Mucosa of descending colon (tissue), 3 donors: ENCODE results near the gene ZBTB7A. TPM values are rescaled to one million over a fixed set of nuclear protein-coding genes. Genes with fewer than 3 reads are reported as not detected.
A peak's percentile ranks its signal among the peaks of the same experiment; 100 is the strongest.

ENCODE experiments used
- ATAC-seq: fragments of 200-7000 bp; cut with Tn5 transposase; one replicate; pipeline ENCODE4 v1.9.1; 2020; ENCODE audit warnings: mild to moderate bottlenecking, moderate library complexity
- DNase-seq, 3 donors: peaks; one replicate each; pipeline ENCODE4 v3.0.0-alpha.2; 2020
- H3K36me3 ChIP-seq: fragments of 200-600 bp; one replicate; pipeline ENCODE4 v1.8.0; 2021; ENCODE audit warnings: low read depth, mild to moderate bottlenecking
- H3K4me1 ChIP-seq: fragments of 200-600 bp; one replicate; pipeline ENCODE4 v1.8.0; 2021; ENCODE audit warnings: low read depth, mild to moderate bottlenecking
- H3K4me3 ChIP-seq: fragments of 200-600 bp; one replicate; pipeline ENCODE4 v1.8.0; 2021; ENCODE audit warnings: mild to moderate bottlenecking
- H3K9me3 ChIP-seq: fragments of 200-600 bp; one replicate; pipeline ENCODE4 v1.8.0; 2021; ENCODE audit warnings: mild to moderate bottlenecking
- intact Hi-C, 2 donors: fragments of 100-400 bp; cut with DNase I in 1 of 2; cut with micrococcal nuclease in 1 of 2; formaldehyde crosslinking; loops; one replicate each; pipeline versions ENCODE4 v1.11.0 to v1.11.1; 2022; cut with DNase I, micrococcal nuclease
- total RNA-seq, 3 donors: library from RNA; stranded (reverse); fragmentation: NEBNext Ultra II Directional in 2 of 3; extraction: Animal tissue kit (Norgen Biotek cat#: 25700) in 2 of 3; gene quantifications; one replicate each; pipeline versions ENCODE4 v1.2.1 to v1.2.4, GENCODE V29; 2021 to 2023
- TF ChIP-seq, protein P1 (sequence below): fragments of 200-600 bp; IDR thresholded peaks from one replicate; pipeline ENCODE4 v1.8.0; 2022; ENCODE audit warnings: antibody characterized with exemption, mild to moderate bottlenecking
- donor health status: DM: no; HTN: no; CAD: no; lungs with moderate emphysema.
- donor health status: DM: no; HTN: no; CAD: no.
- donor health status: DM: no; HTN: yes; CAD: no.

The ZBTB7A gene
- total RNA-seq, 3 donors from 2014 or later = 104 to 115 (median 112) TPM

- intact Hi-C loops = no loop called here
- Histone ChIP-seq H3K36me3 (no peaks in the 10 kb centered on the region), H3K9me3 (no peaks in the 10 kb centered on the region), H3K4me3 (no peak overlapping the region), H3K4me1 (peaks cover 10% of the 10 kb centered on the region)
- TF ChIP-seq, protein P1, sequence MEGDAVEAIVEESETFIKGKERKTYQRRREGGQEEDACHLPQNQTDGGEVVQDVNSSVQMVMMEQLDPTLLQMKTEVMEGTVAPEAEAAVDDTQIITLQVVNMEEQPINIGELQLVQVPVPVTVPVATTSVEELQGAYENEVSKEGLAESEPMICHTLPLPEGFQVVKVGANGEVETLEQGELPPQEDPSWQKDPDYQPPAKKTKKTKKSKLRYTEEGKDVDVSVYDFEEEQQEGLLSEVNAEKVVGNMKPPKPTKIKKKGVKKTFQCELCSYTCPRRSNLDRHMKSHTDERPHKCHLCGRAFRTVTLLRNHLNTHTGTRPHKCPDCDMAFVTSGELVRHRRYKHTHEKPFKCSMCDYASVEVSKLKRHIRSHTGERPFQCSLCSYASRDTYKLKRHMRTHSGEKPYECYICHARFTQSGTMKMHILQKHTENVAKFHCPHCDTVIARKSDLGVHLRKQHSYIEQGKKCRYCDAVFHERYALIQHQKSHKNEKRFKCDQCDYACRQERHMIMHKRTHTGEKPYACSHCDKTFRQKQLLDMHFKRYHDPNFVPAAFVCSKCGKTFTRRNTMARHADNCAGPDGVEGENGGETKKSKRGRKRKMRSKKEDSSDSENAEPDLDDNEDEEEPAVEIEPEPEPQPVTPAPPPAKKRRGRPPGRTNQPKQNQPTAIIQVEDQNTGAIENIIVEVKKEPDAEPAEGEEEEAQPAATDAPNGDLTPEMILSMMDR = no peak
- no peak for ATAC-seq
- DNase-seq = no peak
Observed at GRCh38 chr19:4093643-4094175, 27.0 kb upstream of the ZBTB7A start.

GRCh38 chr19:4090356-4091220 is 23.9 kb upstream of the ZBTB7A start:
- intact Hi-C loops = no loop called here
- Histone ChIP-seq H3K4me1 (peaks cover 27% of the 10 kb centered on the region), H3K9me3 (no peaks in the 10 kb centered on the region), H3K36me3 (no peaks in the 10 kb centered on the region), H3K4me3 (no peak overlapping the region)
- DNase-seq (no peak), ATAC-seq (no peak)
- TF ChIP-seq, protein P1 = no peak

- ATAC-seq = no peak
- intact Hi-C loops = no loop called here
- TF ChIP-seq, protein P1 = no peak
Observed at GRCh38 chr19:4089946-4090345, 23.2 kb upstream of the ZBTB7A start.

DNA sequence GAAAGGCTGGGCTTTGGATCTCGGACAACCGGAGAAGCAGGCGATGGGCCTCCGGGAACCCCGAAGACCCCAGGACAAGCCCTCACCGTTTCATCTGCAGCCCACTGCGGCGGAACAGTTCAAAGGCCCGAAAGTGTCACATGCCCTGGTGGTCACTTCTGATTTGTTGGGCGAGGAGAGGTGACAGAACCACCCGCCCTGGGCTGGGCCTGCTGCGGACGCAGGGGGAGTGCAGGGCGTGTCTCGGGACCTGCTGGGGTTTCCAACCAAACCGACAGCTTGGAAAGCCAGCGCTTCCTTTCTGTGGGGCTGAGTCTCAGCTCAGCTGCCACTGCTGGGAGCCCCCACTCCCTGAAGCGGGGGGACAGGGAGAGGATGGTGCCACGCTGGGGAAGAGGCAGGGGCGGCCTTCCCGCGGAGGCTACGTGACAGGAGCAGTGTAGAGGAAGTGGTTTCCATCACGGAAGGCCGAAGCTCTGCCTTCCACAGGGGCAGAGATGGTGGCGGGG is 22.8 kb upstream of the ZBTB7A start:
- DNase-seq (peak in 2 of 3 donors; percentile 61 to 80), ATAC-seq (peak; percentile 28)
- H3K4me1 ChIP-seq = peaks cover 27% of the 10 kb centered on the region
- TF ChIP-seq, protein P1 = no peak
- intact Hi-C loops = no loop called here
- H3K9me3 ChIP-seq = no peaks in the 10 kb centered on the region
- H3K36me3 ChIP-seq = no peaks in the 10 kb centered on the region
- H3K4me3 ChIP-seq = no peak overlapping the region

More at GRCh38 chr19:4089946-4090345, 23.2 kb upstream of the ZBTB7A start:
- Histone ChIP-seq H3K9me3 (no peaks in the 10 kb centered on the region), H3K36me3 (no peaks in the 10 kb centered on the region), H3K4me1 (peaks cover 30% of the 10 kb centered on the region), H3K4me3 (no peak overlapping the region)
- DNase-seq = no peak

- DNase-seq (no peak), ATAC-seq (peak; percentile 20)
- TF ChIP-seq, protein P1 = no peak
- H3K4me3 ChIP-seq = no peak overlapping the region
- no peaks in the 10 kb centered on the region for H3K36me3 ChIP-seq
- no peaks in the 10 kb centered on the region for H3K9me3 ChIP-seq
- intact Hi-C loops = no loop called here
- H3K4me1 ChIP-seq = peaks cover 27% of the 10 kb centered on the region
Observed at GRCh38 chr19:4088975-4089374, 22.3 kb upstream of the ZBTB7A start.
